Cardiac muscle cell (in vitro differentiated cells and primary cell): ENCODE measurements around the gene ABTB2. TPM values are rescaled to one million over a fixed set of nuclear protein-coding genes. Genes with fewer than 3 reads are reported as not detected.

Experiments
- DNase-seq, 2 donors: peaks; one replicate each; pipeline versions ENCODE4 v3.0.0 to v3.0.0-alpha.2; 2010 to 2017; ENCODE audit warnings: low read depth in 1 of 2, low spot score in 1 of 2
- H3K27ac ChIP-seq: fragments of 200-600 bp; sonication (generic); 2 replicates; pipeline ENCODE4 v1.5.1; 2016
- H3K27me3 ChIP-seq: fragments of 200-600 bp; sonication (generic); 2 replicates; pipeline ENCODE4 v1.6.0; 2016; ENCODE audit warnings: control low read depth
- H3K36me3 ChIP-seq: fragments of 200-600 bp; sonication (generic); 2 replicates; pipeline ENCODE4 v1.5.1; 2016; ENCODE audit warnings: control low read depth
- H3K4me1 ChIP-seq: fragments of 200-600 bp; sonication (generic); 2 replicates; pipeline ENCODE4 v1.8.1; 2017; ENCODE audit warnings: low read depth, mild to moderate bottlenecking, mixed run types
- H3K4me3 ChIP-seq: fragments of 200-600 bp; sonication (generic); 2 replicates; pipeline ENCODE4 v1.5.1; 2016; ENCODE audit warnings: mild to moderate bottlenecking
- H3K9me3 ChIP-seq: fragments of 200-600 bp; sonication (generic); 2 replicates; pipeline ENCODE4 v1.5.1; 2017; ENCODE audit warnings: low read depth, mild to moderate bottlenecking, control low read depth
- CTCF ChIP-seq: IDR thresholded peaks from 2 replicates; pipeline ENCODE4 v1.5.1; 2012; ENCODE audit warnings: low read depth, mild to moderate bottlenecking, low read length
- polyA plus RNA-seq: library from polyadenylated mRNA; unstranded; fragments of >200 nt; fragmentation: Nextera tagmentation; extraction: Ambion mirVana; gene quantifications from 2 replicates; pipeline ENCODE4 v1.2.1, GENCODE V29; 2016
- total RNA-seq: library from RNA; depleted of rRNA; stranded (reverse); fragments of >200 nt; gene quantifications from 2 replicates; pipeline ENCODE4 v1.2.3, GENCODE V29; 2016

The ABTB2 gene
- total and polyA plus RNA-seq, 2 experiments from 2014 or later = 29.0 to 61.3 TPM

- Histone ChIP-seq H3K4me3 (no peak overlapping the region), H3K4me1 (peaks cover 9% of the 10 kb centered on the region)
- no peak for TF ChIP-seq CTCF
These were observed 156.7 kb downstream of the ABTB2 start for GRCh38 chr11:34201129-34201528.

GRCh38 chr11:34199525-34199924 lies 158.3 kb downstream of the ABTB2 start:
- Histone ChIP-seq H3K9me3 (no peaks in the 10 kb centered on the region), H3K36me3 (peaks cover 6% of the 10 kb centered on the region), H3K4me3 (no peak overlapping the region), H3K27ac (no peak overlapping the region), H3K27me3 (no peaks in the 10 kb centered on the region), H3K4me1 (peaks cover 2% of the 10 kb centered on the region)
- no peak for TF ChIP-seq CTCF
- no peak for DNase-seq

More at GRCh38 chr11:34201129-34201528, 156.7 kb downstream of the ABTB2 start:
- no peak for DNase-seq
- no peaks in the 10 kb centered on the region for H3K9me3 ChIP-seq
- H3K27ac ChIP-seq = no peak overlapping the region
- no peaks in the 10 kb centered on the region for H3K36me3 ChIP-seq
- no peaks in the 10 kb centered on the region for H3K27me3 ChIP-seq

- DNase-seq = no peak
- Histone ChIP-seq H3K9me3 (no peaks in the 10 kb centered on the region), H3K27me3 (no peaks in the 10 kb centered on the region), H3K4me3 (no peak overlapping the region), H3K4me1 (peaks cover 3% of the 10 kb centered on the region), H3K27ac (no peak overlapping the region), H3K36me3 (peaks cover 6% of the 10 kb centered on the region)
- no peak for TF ChIP-seq CTCF
These were observed 159.3 kb downstream of the ABTB2 start for GRCh38 chr11:34198523-34198922.

DNA sequence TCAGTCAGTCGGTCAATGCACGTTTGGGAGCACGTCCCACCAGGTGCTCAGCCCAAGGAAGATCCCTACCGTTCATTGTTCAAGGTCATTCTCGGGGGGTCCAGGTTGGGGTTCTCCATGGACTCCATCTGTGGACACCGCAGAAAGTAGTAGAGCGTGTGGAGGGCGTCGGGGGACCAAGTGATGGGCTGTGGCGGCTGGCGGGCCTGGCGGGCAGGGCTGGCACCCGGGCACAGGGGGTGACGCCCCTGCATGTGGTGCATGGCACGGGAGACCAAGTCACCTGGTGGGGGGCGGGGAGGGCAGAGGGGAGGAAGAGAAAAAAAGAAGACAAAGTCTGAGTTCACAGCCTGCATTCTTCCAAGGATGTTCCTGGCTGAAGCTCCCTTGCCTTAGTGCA lies 160.6 kb downstream of the ABTB2 start:
- no peak for TF ChIP-seq CTCF
- no peak for DNase-seq
- peaks cover 6% of the 10 kb centered on the region for H3K36me3 ChIP-seq

DNA sequence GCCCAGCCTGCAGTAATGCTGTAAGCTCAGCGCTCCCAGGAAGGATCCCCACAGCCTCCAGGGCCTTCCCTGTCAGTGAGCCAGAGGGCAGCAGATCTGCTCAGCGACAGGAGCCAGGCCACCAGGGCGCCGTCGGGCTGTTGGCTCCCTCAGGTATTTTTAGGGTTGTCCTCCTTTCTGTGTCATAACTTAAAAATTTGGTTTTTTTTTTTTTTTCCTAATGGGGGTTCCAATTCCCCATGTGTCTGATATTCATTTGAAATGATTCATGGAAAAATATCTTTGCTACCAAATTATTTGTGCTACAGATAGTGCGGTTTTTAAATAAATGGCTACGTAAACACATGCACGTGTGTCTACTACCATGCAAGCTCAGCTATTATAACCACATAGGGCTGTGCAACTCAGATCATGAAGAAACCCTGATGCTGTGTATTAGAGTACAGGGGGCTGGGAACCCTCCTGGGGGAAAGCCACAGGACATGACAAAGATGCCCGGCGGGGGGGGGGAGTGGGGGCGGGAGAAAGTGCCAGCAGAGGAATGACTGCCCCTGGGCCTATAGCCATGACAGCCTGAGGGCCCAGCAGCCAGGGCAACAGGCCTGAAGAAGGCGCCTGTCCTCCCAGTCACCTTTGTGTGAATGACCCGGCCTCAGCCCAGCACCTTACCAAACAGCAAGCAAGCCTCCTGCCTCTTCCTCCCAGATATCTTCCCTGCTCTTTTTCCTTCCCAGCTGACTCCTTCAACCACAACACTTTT lies 163.1 kb downstream of the ABTB2 start:
- DNase-seq = peak in 1 of 2 donors; percentile 34
- Histone ChIP-seq H3K27ac (no peak overlapping the region), H3K36me3 (peaks cover 6% of the 10 kb centered on the region), H3K4me3 (no peak overlapping the region), H3K4me1 (peaks cover 3% of the 10 kb centered on the region), H3K9me3 (no peaks in the 10 kb centered on the region), H3K27me3 (no peaks in the 10 kb centered on the region)
- no peak for TF ChIP-seq CTCF

More for the DNA sequence above, 160.6 kb downstream of the ABTB2 start:
- peaks cover 3% of the 10 kb centered on the region for H3K4me1 ChIP-seq
- no peaks in the 10 kb centered on the region for H3K9me3 ChIP-seq
- no peaks in the 10 kb centered on the region for H3K27me3 ChIP-seq
- H3K4me3 ChIP-seq = no peak overlapping the region
- no peak overlapping the region for H3K27ac ChIP-seq
